ENCODE data around the gene DEDD2. TPM values are rescaled to one million over a fixed set of nuclear protein-coding genes. Genes with fewer than 3 reads are reported as not detected.

The DEDD2 gene
- total RNA-seq, 1 donor from 2014 or later, result 25.3 TPM

- Histone ChIP-seq H3K9me3 (no peaks in the 10 kb centered on the region), H3K27me3 (no peaks in the 10 kb centered on the region), H3K27ac (no peak overlapping the region), H3K4me3 (no peak overlapping the region), H3K36me3 (peaks cover 0 to 44% of the 10 kb centered on the region in 2 donors), H3K4me1 (peaks cover 21% of the 10 kb centered on the region)
- no peak for DNase-seq (ENCODE audit: extremely low spot score in 2 of 2)
- intact Hi-C loops (cut with DNase I), result no loop called here
- no peak for TF ChIP-seq POLR2AphosphoS5 (IDR thresholded peaks at IDR 0.05; ENCODE audit: insufficient read depth in 1 of 2, low read depth in 1 of 2)
- no peak for TF ChIP-seq CTCF (IDR thresholded peaks at IDR 0.05)
- TF ChIP-seq POLR2A (IDR thresholded peaks at IDR 0.05), result no peak
Observed at GRCh38 chr19:42225718-42226292, 8.3 kb upstream of the DEDD2 start.

GRCh38 chr19:42224940-42225717 is 7.7 kb upstream of the DEDD2 start:
- no peak for TF ChIP-seq POLR2A (IDR thresholded peaks at IDR 0.05)
- TF ChIP-seq POLR2AphosphoS5 (IDR thresholded peaks at IDR 0.05; ENCODE audit: insufficient read depth in 1 of 2, low read depth in 1 of 2), result no peak
- TF ChIP-seq CTCF (IDR thresholded peaks at IDR 0.05), result no peak
- peaks cover 25% of the 10 kb centered on the region for H3K4me1 ChIP-seq
- no peak overlapping the region for H3K4me3 ChIP-seq
- intact Hi-C loops (cut with DNase I), result no loop called here
- H3K27ac ChIP-seq, result no peak overlapping the region
- no peaks in the 10 kb centered on the region for H3K27me3 ChIP-seq
- no peaks in the 10 kb centered on the region for H3K9me3 ChIP-seq
- no peak for DNase-seq (ENCODE audit: extremely low spot score in 2 of 2)
- peaks cover 0 to 40% of the 10 kb centered on the region in 2 donors for H3K36me3 ChIP-seq

GRCh38 chr19:42220751-42221097 is 3.2 kb upstream of the DEDD2 start:
- Histone ChIP-seq H3K4me1 (peaks cover 58% of the 10 kb centered on the region), H3K9me3 (no peaks in the 10 kb centered on the region), H3K27me3 (no peaks in the 10 kb centered on the region), H3K27ac (peak overlapping the region; percentile 90), H3K4me3 (peak overlapping the region; percentile 77 to 93), H3K36me3 (peaks cover 0 to 17% of the 10 kb centered on the region in 2 donors)
- intact Hi-C loops (cut with DNase I), result no loop called here
- no peak for DNase-seq (ENCODE audit: extremely low spot score in 2 of 2)
- TF ChIP-seq POLR2AphosphoS5 (IDR thresholded peaks at IDR 0.05; ENCODE audit: insufficient read depth in 1 of 2, low read depth in 1 of 2) (no peak), POLR2A (IDR thresholded peaks at IDR 0.05) (no peak), CTCF (IDR thresholded peaks at IDR 0.05) (no peak)

GRCh38 chr19:42219812-42220750 is 2.6 kb upstream of the DEDD2 start, which contains the start of gene ZNF526:
TSS of gene ZNF526 (plus strand) at chr19:42220312. CDS start at chr19:42224404, 4,092 bp downstream.
- H3K4me1 ChIP-seq, result peaks cover 65% of the 10 kb centered on the region
- H3K4me3 ChIP-seq, result peak within 1 kb of the TSS; percentile 77 to 93
- intact Hi-C loops (cut with DNase I), result loop anchor here (2.0 kb wide), 1 partner anchor 19 kb away; no protein-coding TSS in a partner anchor
- peak within 1 kb of the TSS; percentile 90 for H3K27ac ChIP-seq
- no peaks in the 10 kb centered on the region for H3K9me3 ChIP-seq
- H3K27me3 ChIP-seq, result no peaks in the 10 kb centered on the region
- DNase-seq (ENCODE audit: extremely low spot score in 2 of 2), result peak in 1 of 2 donors; percentile 98
- H3K36me3 ChIP-seq, result peaks cover 0 to 13% of the 10 kb centered on the region in 2 donors
- peak in 1 of 3 experiments; percentile 5 for TF ChIP-seq CTCF (IDR thresholded peaks at IDR 0.05)
- TF ChIP-seq POLR2AphosphoS5 (IDR thresholded peaks at IDR 0.05; ENCODE audit: insufficient read depth in 1 of 2, low read depth in 1 of 2), result peak; percentile 97 to 100
- TF ChIP-seq POLR2A (IDR thresholded peaks at IDR 0.05), result peak in 1 of 2 donors; percentile 76
